Trophoblast cell (in vitro differentiated cells and primary cell): ENCODE measurements around the gene HSPA1A.

ENCODE experiments used
- DNase-seq, 2 donors: peaks; one replicate each; pipeline ENCODE4 v3.0.0-alpha.2; 2016
- H2AFZ ChIP-seq: 2 replicates; pipeline ENCODE4 v1.6.1; 2013; ENCODE audit warnings: low read length, moderate library complexity, mild to moderate bottlenecking; ENCODE audit not compliant: insufficient read depth, poor library complexity
- H2AK5ac ChIP-seq: 2 replicates; pipeline ENCODE4 v1.6.1; 2013; ENCODE audit warnings: mild to moderate bottlenecking, low read length
- H2BK120ac ChIP-seq: 2 replicates; pipeline ENCODE4 v1.6.1; 2013; ENCODE audit warnings: low read length, mild to moderate bottlenecking, moderate library complexity; ENCODE audit not compliant: insufficient read depth, poor library complexity
- H2BK12ac ChIP-seq: 2 replicates; pipeline ENCODE4 v1.6.1; 2013; ENCODE audit warnings: mild to moderate bottlenecking, low read length, moderate library complexity
- H2BK5ac ChIP-seq: 2 replicates; pipeline ENCODE4 v1.6.1; 2013; ENCODE audit warnings: low read length, low read depth, moderate library complexity, mild to moderate bottlenecking; ENCODE audit not compliant: poor library complexity
- H3K14ac ChIP-seq: 2 replicates; pipeline ENCODE4 v1.6.1; 2013; ENCODE audit warnings: mild to moderate bottlenecking, low read length
- H3K18ac ChIP-seq: 2 replicates; pipeline ENCODE4 v1.6.1; 2013; ENCODE audit warnings: mild to moderate bottlenecking, low read length
- H3K23ac ChIP-seq: 2 replicates; pipeline ENCODE4 v1.6.1; 2013; ENCODE audit warnings: low read length
- H3K27ac ChIP-seq: 2 replicates; pipeline ENCODE4 v1.5.1; 2013; ENCODE audit warnings: low read depth, mild to moderate bottlenecking, inconsistent platforms, low read length, moderate library complexity
- H3K27me3 ChIP-seq: 2 replicates; pipeline ENCODE4 v1.6.1; 2013; ENCODE audit warnings: inconsistent platforms, mild to moderate bottlenecking, low read length, moderate library complexity; ENCODE audit not compliant: insufficient read depth
- H3K36me3 ChIP-seq, 2 experiments: 1 replicate in 1 of 2; 2 replicates in 1 of 2; pipeline ENCODE4 v1.6.1; 2013; ENCODE audit warnings: low read length in 2 of 2, mild to moderate bottlenecking in 2 of 2, moderate library complexity in 1 of 2; ENCODE audit not compliant: insufficient read depth in 2 of 2, control insufficient read depth in 1 of 2
- H3K4ac ChIP-seq: 2 replicates; pipeline ENCODE4 v1.6.1; 2013; ENCODE audit warnings: low read depth, mild to moderate bottlenecking, low read length, moderate library complexity
- H3K4me1 ChIP-seq, 2 experiments: 1 replicate in 1 of 2; 2 replicates in 1 of 2; pipeline ENCODE4 v1.6.1; 2013; ENCODE audit warnings: low read length in 2 of 2, mild to moderate bottlenecking in 2 of 2, moderate library complexity in 1 of 2; ENCODE audit not compliant: insufficient read depth in 2 of 2, control insufficient read depth in 1 of 2
- H3K4me2 ChIP-seq: 2 replicates; pipeline ENCODE4 v1.6.1; 2013; ENCODE audit warnings: inconsistent platforms, mild to moderate bottlenecking, low read length, moderate library complexity
- H3K4me3 ChIP-seq: 2 replicates; pipeline ENCODE4 v1.5.1; 2013; ENCODE audit warnings: mild to moderate bottlenecking, low read depth, low read length, inconsistent platforms
- H3K79me1 ChIP-seq: one replicate; pipeline ENCODE4 v1.6.1; 2013; ENCODE audit warnings: low read length
- H3K79me2 ChIP-seq: 2 replicates; pipeline ENCODE4 v1.6.1; 2013; ENCODE audit warnings: low read length, mild to moderate bottlenecking; ENCODE audit not compliant: control insufficient read depth, insufficient read depth, poor library complexity
- H3K9ac ChIP-seq: 2 replicates; pipeline ENCODE4 v1.6.1; 2013; ENCODE audit warnings: mild to moderate bottlenecking, low read length
- H3K9me3 ChIP-seq: 2 replicates; pipeline ENCODE4 v1.6.1; 2013; ENCODE audit warnings: low read depth, mild to moderate bottlenecking, control low read depth, inconsistent platforms, low read length; ENCODE audit not compliant: insufficient read depth
- H4K12ac ChIP-seq: 2 replicates; pipeline ENCODE4 v1.6.1; 2013; ENCODE audit warnings: low read depth, mild to moderate bottlenecking, low read length, moderate library complexity
- H4K8ac ChIP-seq: 2 replicates; pipeline ENCODE4 v1.6.1; 2013; ENCODE audit warnings: low read depth, mild to moderate bottlenecking, low read length, moderate library complexity
- H4K91ac ChIP-seq: one replicate; pipeline ENCODE4 v1.6.1; 2013; ENCODE audit warnings: low read depth, mild to moderate bottlenecking, low read length, moderate library complexity
- WGBS: extraction: QIAGEN DNeasy Blood & Tissue Kit; methylation state at CpG from one replicate; pipeline ENCODE4 v1.1.7; 2013; ENCODE audit warnings: missing lambda C conversion rate; ENCODE audit not compliant: insufficient read length, insufficient coverage; ENCODE audit errors: extremely low coverage; 5-methylcytosine and 5-hydroxymethylcytosine counted together

Gene HSPA1A

DNA sequence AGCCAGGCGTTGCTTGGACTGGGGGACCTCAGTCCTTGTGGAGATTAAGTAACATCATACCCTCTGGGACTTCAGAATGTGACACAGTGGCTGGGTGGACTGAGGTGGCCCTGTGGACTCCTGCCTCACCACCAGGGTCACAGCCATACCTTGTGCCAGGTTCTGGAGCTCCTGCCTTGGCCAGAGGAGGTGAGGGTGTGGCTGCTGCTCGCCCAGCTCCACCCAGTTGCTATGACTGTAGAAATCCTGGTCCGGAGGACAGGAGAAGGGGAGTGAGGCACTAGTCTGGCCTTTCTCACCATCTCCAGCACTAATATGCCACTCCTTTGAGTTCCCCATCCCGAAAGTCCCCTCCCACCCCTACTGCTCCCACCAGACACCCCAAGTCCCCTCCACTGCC lies 40.2 kb upstream of the HSPA1A start:
- WGBS = no CpG with 5 or more reads among the region's 4 CpGs
- H2BK12ac ChIP-seq = peak overlapping the region; percentile 58
- no peak overlapping the region for H3K18ac ChIP-seq
- H3K4ac ChIP-seq = no peak overlapping the region
- peaks cover 22 to 26% of the 10 kb centered on the region in 2 experiments for H3K36me3 ChIP-seq
- no peak overlapping the region for H3K4me3 ChIP-seq
- no peak overlapping the region for H3K14ac ChIP-seq
- H3K27ac ChIP-seq = no peak overlapping the region
- no peak overlapping the region for H2BK5ac ChIP-seq
- H3K9ac ChIP-seq = no peak overlapping the region
- no peak for DNase-seq
- no peak overlapping the region for H4K12ac ChIP-seq
- no peaks in the 10 kb centered on the region for H3K79me2 ChIP-seq
- H3K4me1 ChIP-seq = peaks cover 0 to 10% of the 10 kb centered on the region in 2 experiments
- H3K23ac ChIP-seq = no peak overlapping the region
- H3K9me3 ChIP-seq = no peaks in the 10 kb centered on the region
- no peak overlapping the region for H3K4me2 ChIP-seq
- H2AFZ ChIP-seq = no peak overlapping the region
- H4K8ac ChIP-seq = no peak overlapping the region
- no peaks in the 10 kb centered on the region for H3K27me3 ChIP-seq
- H4K91ac ChIP-seq = no peak overlapping the region
- H3K79me1 ChIP-seq = no peaks in the 10 kb centered on the region
- H2BK120ac ChIP-seq = no peak overlapping the region
- no peak overlapping the region for H2AK5ac ChIP-seq

DNA sequence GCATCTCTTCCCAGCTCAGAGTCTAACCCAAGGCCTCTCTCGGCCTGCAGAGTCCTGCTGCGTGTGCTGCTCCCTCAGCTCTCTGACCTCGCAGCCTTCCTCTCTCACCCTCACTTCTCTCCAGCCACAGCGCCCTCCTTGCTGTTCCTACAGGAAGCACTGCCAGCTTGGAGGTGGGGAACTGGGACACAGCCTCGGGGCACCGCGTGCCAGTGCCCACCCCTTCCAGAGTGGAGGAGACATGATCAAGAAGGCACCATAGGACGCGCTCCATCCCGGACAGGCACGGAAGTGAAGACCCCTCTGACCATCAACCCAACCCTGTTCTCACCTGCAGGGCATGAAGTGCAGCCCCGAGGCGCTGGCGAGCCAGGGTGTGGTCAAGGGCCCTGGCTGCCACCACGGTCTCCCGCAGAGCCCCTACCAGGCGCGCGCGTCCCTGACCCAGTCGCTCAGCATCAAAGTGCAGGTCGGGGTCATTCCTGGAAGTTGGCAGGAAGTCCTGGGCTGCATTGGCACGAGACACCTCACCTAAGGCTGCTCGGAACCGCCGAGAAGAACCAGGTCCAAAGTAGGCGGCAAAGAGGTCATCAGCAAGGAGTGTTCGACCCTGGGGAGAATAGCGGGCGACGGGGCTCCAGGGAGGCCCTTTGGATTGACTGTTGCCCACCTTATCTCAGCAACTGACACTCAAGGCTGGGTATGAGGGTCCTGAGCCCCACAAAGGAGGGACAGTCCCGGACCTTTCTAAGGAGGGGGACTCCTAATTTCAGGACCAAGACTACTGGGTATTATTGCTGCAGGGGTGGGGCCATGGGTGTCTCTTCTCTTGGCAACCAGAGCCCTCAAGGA lies 39.5 kb upstream of the HSPA1A start:
- Histone ChIP-seq H4K8ac (no peak overlapping the region), H3K4ac (no peak overlapping the region), H3K14ac (no peak overlapping the region), H3K27ac (no peak overlapping the region), H3K27me3 (no peaks in the 10 kb centered on the region), H3K23ac (no peak overlapping the region), H3K79me2 (no peaks in the 10 kb centered on the region), H4K12ac (no peak overlapping the region), H2AFZ (no peak overlapping the region), H3K79me1 (no peaks in the 10 kb centered on the region), H2BK5ac (no peak overlapping the region), H2BK12ac (no peak overlapping the region), H3K9ac (no peak overlapping the region), H3K36me3 (peaks cover 29 to 33% of the 10 kb centered on the region in 2 experiments), H2BK120ac (no peak overlapping the region), H3K4me1 (peaks cover 0 to 10% of the 10 kb centered on the region in 2 experiments), H3K4me3 (no peak overlapping the region), H3K4me2 (no peak overlapping the region), H2AK5ac (no peak overlapping the region), H3K18ac (no peak overlapping the region), H3K9me3 (no peaks in the 10 kb centered on the region), H4K91ac (peak overlapping the region; percentile 21)
- no peak for DNase-seq
- no CpG with 5 or more reads among the region's 32 CpGs for WGBS

DNA sequence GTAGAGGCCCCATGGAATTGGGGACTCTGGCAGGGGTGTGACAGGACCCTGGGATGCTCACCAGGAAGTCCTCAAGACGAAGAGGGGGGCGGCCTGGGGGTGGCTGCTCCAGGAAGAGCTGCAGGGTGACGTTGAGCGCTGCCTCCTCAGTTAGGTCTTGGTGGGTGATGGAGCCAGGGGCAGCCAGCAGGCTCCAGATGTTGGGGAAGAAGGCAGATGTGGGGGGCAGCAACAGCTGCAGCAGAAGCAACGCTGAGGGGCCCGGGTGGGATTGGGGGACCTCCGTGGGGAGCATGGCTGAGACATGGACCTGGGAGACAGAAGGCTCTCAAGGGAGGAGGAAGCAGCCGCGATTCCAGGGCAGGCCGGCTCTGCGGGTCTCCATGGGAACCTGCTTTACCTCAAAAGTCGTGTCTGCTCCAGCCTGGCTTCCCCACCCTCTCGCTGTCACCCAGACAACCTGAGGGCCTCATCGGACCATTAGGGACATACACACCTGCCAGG lies 38.8 kb upstream of the HSPA1A start:
- H3K18ac ChIP-seq = no peak overlapping the region
- H3K4me2 ChIP-seq = peak overlapping the region; percentile 4
- no peaks in the 10 kb centered on the region for H3K79me2 ChIP-seq
- H3K4ac ChIP-seq = no peak overlapping the region
- H3K4me3 ChIP-seq = no peak overlapping the region
- H4K8ac ChIP-seq = no peak overlapping the region
- no peaks in the 10 kb centered on the region for H3K9me3 ChIP-seq
- peak overlapping the region; percentile 21 for H4K91ac ChIP-seq
- H3K36me3 ChIP-seq = peaks cover 36 to 40% of the 10 kb centered on the region in 2 experiments
- no peak overlapping the region for H2BK12ac ChIP-seq
- no peak overlapping the region for H4K12ac ChIP-seq
- H3K27me3 ChIP-seq = no peaks in the 10 kb centered on the region
- no peak overlapping the region for H3K27ac ChIP-seq
- WGBS = no CpG with 5 or more reads among the region's 14 CpGs
- peak overlapping the region; percentile 45 for H2AK5ac ChIP-seq
- peaks cover 0 to 10% of the 10 kb centered on the region in 2 experiments for H3K4me1 ChIP-seq
- H2BK120ac ChIP-seq = no peak overlapping the region
- H2AFZ ChIP-seq = peak overlapping the region; percentile 12
- H2BK5ac ChIP-seq = no peak overlapping the region
- peak in 1 of 2 donors; percentile 16 for DNase-seq
- H3K14ac ChIP-seq = no peak overlapping the region
- H3K9ac ChIP-seq = no peak overlapping the region
- no peaks in the 10 kb centered on the region for H3K79me1 ChIP-seq
- no peak overlapping the region for H3K23ac ChIP-seq

DNA sequence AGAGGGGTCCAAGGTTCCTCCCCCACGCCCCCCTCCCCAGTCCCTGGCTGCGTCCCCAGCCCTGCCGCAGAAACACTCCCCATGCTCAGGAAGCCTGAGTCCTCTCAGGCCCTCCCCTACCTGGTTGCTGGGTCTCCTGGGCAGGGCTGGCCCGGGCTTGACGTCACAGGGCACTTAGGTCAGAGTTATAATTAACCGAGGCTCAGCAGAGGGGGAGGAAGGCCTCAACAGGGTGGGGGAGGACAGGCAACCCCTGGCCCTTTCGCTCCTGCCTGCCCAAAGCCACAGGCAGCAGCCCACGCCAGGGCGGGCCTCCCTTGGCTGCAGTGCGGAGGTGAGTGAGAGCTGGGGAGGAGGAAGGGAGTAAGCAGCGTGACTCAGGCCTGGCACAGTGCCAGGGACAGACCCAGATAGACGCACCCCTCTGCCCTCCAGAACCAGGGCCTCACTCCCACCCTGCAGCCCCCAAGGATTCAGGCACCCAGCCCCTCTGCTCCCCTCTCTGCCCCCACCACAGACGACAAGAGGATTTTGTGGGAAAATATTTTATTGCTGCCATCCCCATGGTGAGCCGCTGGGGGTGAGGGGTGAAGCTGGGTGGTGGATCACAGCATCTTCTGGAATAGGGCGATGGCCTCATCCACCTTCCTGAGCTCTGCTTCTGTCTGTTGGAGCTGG lies 38.2 kb upstream of the HSPA1A start, which contains the start of gene VWA7:
TSS of gene VWA7 (minus strand) at position 340 of the 678 bp plus-strand sequence. CDS start 549 bp downstream, outside the sequence.
- H3K18ac ChIP-seq = no peak within 1 kb of the TSS
- H4K8ac ChIP-seq = no peak within 1 kb of the TSS
- H3K23ac ChIP-seq = no peak within 1 kb of the TSS
- H2BK12ac ChIP-seq = no peak within 1 kb of the TSS
- H4K91ac ChIP-seq = peak within 1 kb of the TSS; percentile 21
- peak within 1 kb of the TSS; percentile 12 for H2AFZ ChIP-seq
- H3K36me3 ChIP-seq = peaks cover 42 to 46% of the 10 kb centered on the region in 2 experiments
- H3K4me3 ChIP-seq = no peak within 1 kb of the TSS
- no peak within 1 kb of the TSS for H4K12ac ChIP-seq
- H3K4me2 ChIP-seq = peak within 1 kb of the TSS; percentile 4
- H2AK5ac ChIP-seq = peak within 1 kb of the TSS; percentile 45
- H3K14ac ChIP-seq = no peak within 1 kb of the TSS
- DNase-seq = peak; percentile 33 to 48
- no peaks in the 10 kb centered on the region for H3K79me1 ChIP-seq
- no peak within 1 kb of the TSS for H2BK120ac ChIP-seq
- H3K27me3 ChIP-seq = no peaks in the 10 kb centered on the region
- H3K9ac ChIP-seq = no peak within 1 kb of the TSS
- H3K79me2 ChIP-seq = no peaks in the 10 kb centered on the region
- peaks cover 0 to 10% of the 10 kb centered on the region in 2 experiments for H3K4me1 ChIP-seq
- H3K27ac ChIP-seq = no peak within 1 kb of the TSS
- WGBS = no CpG with 5 or more reads among the region's 15 CpGs
- no peak within 1 kb of the TSS for H2BK5ac ChIP-seq
- no peaks in the 10 kb centered on the region for H3K9me3 ChIP-seq
- no peak within 1 kb of the TSS for H3K4ac ChIP-seq
